ENCODE data around the gene PCSK1. TPM values are rescaled to one million over a fixed set of nuclear protein-coding genes. Genes with fewer than 3 reads are reported as not detected.

The PCSK1 gene
- total and polyA plus RNA-seq, 2 donors (not counting 3 experiments of a cell fraction or from before 2014, with no cell fraction given) = 0.95 to 8.7 TPM

DNA sequence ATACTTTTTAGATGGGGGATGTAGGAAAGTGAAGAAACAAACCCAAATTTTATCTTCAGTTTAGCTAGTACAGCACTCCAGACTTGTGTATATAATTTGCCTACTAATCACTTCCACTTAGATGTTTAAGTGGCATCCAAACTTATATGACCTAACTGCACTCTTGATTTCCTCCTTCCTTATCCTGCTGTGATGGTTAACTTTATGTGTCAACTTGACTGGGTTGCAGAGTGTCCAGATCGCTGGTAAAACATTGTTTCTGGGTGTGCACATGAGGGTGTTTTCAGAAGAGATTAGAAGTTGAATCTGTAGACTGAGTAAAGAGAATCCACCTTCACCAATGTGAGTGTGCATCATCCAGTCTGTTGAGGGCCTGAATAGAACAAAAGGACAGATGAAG lies 79.8 kb downstream of the PCSK1 start:
- intact Hi-C loops (cut with micrococcal nuclease) = no loop called here
- H3K36me3 ChIP-seq (ENCODE audit: control insufficient read depth in 2 of 2, extremely low read depth in 1 of 2, insufficient read depth in 2 of 2, low read length in 2 of 2) = no peaks in the 10 kb centered on the region
- no peaks in the 10 kb centered on the region for H3K27me3 ChIP-seq (ENCODE audit: control insufficient read depth in 2 of 2, insufficient read depth in 2 of 2, low read length in 2 of 2)
- H3K4me2 ChIP-seq (ENCODE audit: insufficient read depth, low read length) = no peak overlapping the region
- H4K20me1 ChIP-seq (replicated peaks; ENCODE audit: control insufficient read depth, extremely low read depth, insufficient read depth, low read length) = no peaks in the 10 kb centered on the region
- FAIRE-seq = no peak
- no peak overlapping the region for H3K9ac ChIP-seq (replicated peaks; ENCODE audit: extremely low read depth, insufficient read depth, low read length)
- no peak overlapping the region for H2AFZ ChIP-seq (ENCODE audit: low read depth, low read length)
- H3K79me2 ChIP-seq (ENCODE audit: control insufficient read depth, insufficient read depth, low read length) = no peaks in the 10 kb centered on the region
- H3K4me1 ChIP-seq (ENCODE audit: control insufficient read depth, extremely low read depth, insufficient read depth, low read length) = peaks cover 3% of the 10 kb centered on the region
- H3K9me1 ChIP-seq (replicated peaks; ENCODE audit: control insufficient read depth, extremely low read depth, insufficient read depth, low read length) = no peaks in the 10 kb centered on the region
- ChIA-PET CTCF (interaction anchor here (0.9 kb wide), 1 partner anchor 86 kb away, joined by 3 read pairs; no protein-coding TSS in a partner anchor), POLR2A (no interaction called here)
- BruUV-seq (replicated peaks) = no TSS peak
- H3K27ac ChIP-seq (ENCODE audit: insufficient read depth, low read depth, low read length) = no peak overlapping the region
- no peak for DNase-seq (ENCODE audit: low read depth, low spot score)
- H3K9me3 ChIP-seq (replicated peaks; ENCODE audit: control insufficient read depth, insufficient read depth, low read length) = no peaks in the 10 kb centered on the region
- no peak for TF ChIP-seq EZH2 (IDR thresholded peaks at IDR 0.05; ENCODE audit: borderline replicate concordance, low read depth, low read length, severe bottlenecking)
- TF ChIP-seq, protein P1, sequence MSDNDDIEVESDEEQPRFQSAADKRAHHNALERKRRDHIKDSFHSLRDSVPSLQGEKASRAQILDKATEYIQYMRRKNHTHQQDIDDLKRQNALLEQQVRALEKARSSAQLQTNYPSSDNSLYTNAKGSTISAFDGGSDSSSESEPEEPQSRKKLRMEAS (IDR thresholded peaks at IDR 0.05; ENCODE audit: insufficient read depth, insufficient read length) = no peak
- no peak for TF ChIP-seq JUN (IDR thresholded peaks at IDR 0.05; ENCODE audit: borderline replicate concordance, insufficient read depth, insufficient read length, low read depth)
- TF ChIP-seq FOS (IDR thresholded peaks at IDR 0.05; ENCODE audit: borderline replicate concordance, insufficient read depth, low read length) = no peak
- TF ChIP-seq MYC (IDR thresholded peaks at IDR 0.05; ENCODE audit: low read depth, low read length) = no peak
- no peak for TF ChIP-seq POLR2AphosphoS5 (IDR thresholded peaks at IDR 0.05; ENCODE audit: insufficient read depth, low read depth, low read length)
- TF ChIP-seq GATA2 (IDR thresholded peaks at IDR 0.05; ENCODE audit: insufficient read depth, insufficient read length, low read depth, low read length) = no peak
- no peak for TF ChIP-seq POLR2A (IDR thresholded peaks at IDR 0.05; ENCODE audit: low read depth, low read length)
- TF ChIP-seq CTCF (IDR thresholded peaks at IDR 0.05; ENCODE audit: extremely low read depth in 1 of 2, insufficient read depth in 1 of 2, low read depth in 1 of 2, low read length in 2 of 2) = no peak
- dilution Hi-C loops (cut with MboI; ENCODE audit: extremely low pct_ligation_motif_present, low sequenced_read_pairs) = no loop called here
- H3K4me3 ChIP-seq (replicated peaks in 1 of 3; ENCODE audit: insufficient read depth in 1 of 3, low read depth in 1 of 3, low read length in 3 of 3) = no peak overlapping the region
